Stimulated activated CD4-positive, alpha-beta T cell treated with anti-CD3 and anti-CD28 coated beads, Interleukin-4, amount 100 ng/mL, for 24 hours (primary cell): ENCODE measurements around the gene XPNPEP3.
"Not testable (repeated sequence)": the region's sequence is repeated elsewhere in the genome, so short reads cannot be mapped to it uniquely, and the experiment has no call there.

Source experiments
- DNase-seq: peaks from one replicate; pipeline ENCODE4 v3.0.0-alpha.2; 2020

The XPNPEP3 gene

GRCh38 chr22:40856513-40857308 lies at the start of gene XPNPEP3, which contains the start of gene ST13:
TSS of gene XPNPEP3 (plus strand) at chr22:40857148. CDS start at chr22:40857182, 34 bp downstream.
TSS of gene ST13 (minus strand) at chr22:40856639. CDS start at chr22:40856540, 99 bp downstream.
- peak; percentile 98 for DNase-seq

- no peak for DNase-seq
Observed at GRCh38 chr22:40808018-40808841, 48.7 kb upstream of the XPNPEP3 start.

DNA sequence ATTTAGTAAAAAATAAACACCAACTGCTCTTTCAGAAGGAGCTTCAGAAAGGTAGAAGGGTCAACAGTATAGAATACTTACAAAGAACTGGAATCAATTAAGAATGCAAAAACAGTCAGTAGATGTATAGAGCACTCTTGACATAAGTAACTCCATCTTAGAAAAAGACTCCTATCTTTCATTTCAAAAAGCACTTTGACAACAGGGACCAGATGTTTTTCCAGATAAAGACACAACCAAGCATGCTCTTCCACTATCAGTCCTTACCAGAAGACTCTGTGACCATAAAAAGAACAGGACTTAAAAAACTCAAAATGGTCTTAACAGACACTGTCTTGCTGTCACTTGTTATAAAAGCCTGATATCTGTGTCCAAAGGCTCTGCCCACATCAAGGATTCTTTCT lies 43.0 kb upstream of the XPNPEP3 start:
- DNase-seq = no peak

DNA sequence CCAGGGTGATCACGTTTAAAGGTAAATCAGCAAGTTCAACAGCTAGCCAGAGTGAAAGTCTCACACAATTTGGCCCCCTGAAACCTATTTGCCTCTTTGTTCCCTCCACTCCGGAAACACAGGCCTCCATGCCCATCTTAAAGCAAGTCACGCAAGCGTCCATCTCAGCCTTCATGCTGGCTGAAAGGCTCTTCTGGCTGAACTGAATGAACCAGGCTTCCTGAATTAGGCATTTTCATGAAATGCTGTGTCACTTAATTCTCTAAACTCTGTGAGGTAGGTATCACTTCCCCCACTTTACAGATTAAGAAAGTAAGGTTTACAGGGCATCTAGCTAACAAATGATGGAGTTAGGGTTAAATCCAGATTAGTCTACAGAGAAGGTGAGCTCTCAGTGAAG lies 39.2 kb upstream of the XPNPEP3 start:
- DNase-seq = no peak

- no peak for DNase-seq
Observed at GRCh38 chr22:40818192-40818746, 38.7 kb upstream of the XPNPEP3 start.

DNA sequence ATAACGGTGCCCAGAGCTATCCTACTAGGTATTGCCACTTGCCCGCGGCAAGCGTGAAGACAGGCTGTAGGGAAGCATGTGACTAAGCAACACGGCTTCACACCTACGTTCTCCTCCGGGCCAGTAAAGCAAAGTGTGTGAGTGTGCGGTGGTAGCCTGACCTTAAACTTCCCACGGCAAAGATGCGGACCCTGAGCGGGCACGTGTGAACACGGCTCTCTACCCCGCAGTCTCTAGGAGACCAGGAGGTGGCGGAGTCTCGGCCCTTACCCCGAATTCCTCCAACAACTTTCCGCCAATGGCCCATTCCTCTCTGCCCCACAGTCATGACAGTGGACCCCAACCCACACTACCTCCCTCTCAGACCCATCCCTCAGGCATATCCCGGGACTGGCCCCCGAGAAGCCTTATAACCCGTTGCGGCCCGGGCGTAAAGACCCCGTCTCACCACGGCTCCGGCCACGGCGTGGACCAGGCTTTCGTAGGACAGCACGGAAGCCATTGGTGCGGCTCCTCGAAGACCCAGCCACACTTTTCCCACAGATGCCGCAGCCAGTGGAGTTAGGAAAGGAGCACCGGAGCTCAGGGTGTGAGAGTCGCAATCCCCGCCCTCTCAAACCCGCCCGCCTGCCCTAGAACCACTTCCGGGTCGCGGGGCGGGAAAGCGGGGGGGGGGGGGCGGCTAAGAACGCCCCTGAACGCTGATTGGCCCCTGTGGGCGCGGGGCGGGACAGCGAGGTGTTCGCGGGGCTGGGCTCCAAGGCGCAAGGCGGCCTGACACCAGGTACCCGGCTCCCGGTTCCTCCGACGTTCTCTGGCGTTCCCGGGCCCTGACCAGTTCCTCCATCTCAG lies 38.0 kb upstream of the XPNPEP3 start, which contains the start of gene SLC25A17:
SLC25A17 (minus strand) TSS at position 600 of the 852 bp plus-strand sequence; CDS start at position 502, 98 bp downstream.
- DNase-seq = peak; percentile 89

- DNase-seq = peak; percentile 6
Observed at GRCh38 chr22:40819599-40820140, 37.3 kb upstream of the XPNPEP3 start.

- DNase-seq = no peak
Observed at GRCh38 chr22:40823426-40823825, 33.5 kb upstream of the XPNPEP3 start.

DNA sequence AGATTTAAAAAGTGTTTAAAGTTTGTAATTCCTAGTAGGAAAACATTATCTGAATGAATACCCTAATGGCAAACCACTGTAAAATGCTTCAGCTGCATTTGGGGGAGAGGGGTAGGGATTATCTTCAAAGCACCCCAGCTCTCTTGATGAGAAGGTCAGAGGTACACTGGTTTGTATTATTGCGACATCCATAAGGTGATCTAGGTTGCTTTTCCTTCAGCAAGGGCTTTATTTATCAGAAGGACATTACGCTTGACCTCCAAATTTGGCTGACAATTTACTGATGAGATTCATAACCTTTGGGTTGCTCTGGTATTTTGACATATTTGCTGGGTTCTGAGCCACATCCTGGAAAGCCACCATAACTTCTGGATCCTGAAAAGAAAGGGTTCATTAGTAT lies 30.7 kb upstream of the XPNPEP3 start:
- DNase-seq = not testable (repeated sequence)

- no peak for DNase-seq
Observed at GRCh38 chr22:40826984-40827741, 29.8 kb upstream of the XPNPEP3 start.

- no peak for DNase-seq
Observed at GRCh38 chr22:40829131-40829530, 27.8 kb upstream of the XPNPEP3 start.

DNA sequence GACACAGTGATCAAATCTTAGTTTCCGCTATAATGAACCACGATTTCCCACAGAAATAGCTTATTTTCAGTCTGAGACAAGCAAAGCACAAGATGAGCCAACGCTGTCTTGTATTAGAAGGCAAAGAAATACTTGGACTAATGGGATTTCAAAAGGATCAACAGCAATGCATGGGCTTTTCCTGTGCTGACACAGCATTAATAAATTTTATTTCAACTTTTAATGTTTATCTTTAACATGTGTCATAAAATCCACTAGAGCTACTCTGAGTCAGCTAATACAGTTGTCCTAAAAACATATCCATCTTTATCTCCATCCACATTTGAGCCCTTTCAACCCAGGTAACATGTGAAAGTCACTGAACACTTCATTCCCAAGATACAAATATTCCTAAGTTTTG lies 22.3 kb upstream of the XPNPEP3 start:
- DNase-seq = no peak

DNA sequence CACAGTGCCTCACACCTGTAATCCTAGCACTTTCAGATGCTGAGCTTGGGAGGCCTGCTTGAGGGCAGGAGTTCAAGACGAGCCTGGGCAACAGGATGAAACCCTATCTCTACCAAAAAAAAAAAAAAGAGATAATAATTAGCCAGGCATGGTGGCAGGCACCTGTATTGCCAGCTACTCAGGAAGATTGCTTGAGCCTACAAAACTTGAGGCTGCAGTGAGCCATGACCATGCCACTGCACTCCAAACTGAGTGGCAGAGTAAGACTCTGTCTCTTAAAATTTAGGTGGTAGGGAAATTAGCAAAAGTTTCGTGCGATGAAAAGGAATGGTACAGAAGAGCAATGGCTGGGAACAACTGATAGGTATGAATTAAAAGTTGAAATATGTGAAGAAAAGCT lies 18.5 kb upstream of the XPNPEP3 start:
- DNase-seq = no peak

GRCh38 chr22:40844951-40845350 lies 12.0 kb upstream of the XPNPEP3 start:
- no peak for DNase-seq

GRCh38 chr22:40845816-40846215 lies 11.1 kb upstream of the XPNPEP3 start:
- not testable (repeated sequence) for DNase-seq

DNA sequence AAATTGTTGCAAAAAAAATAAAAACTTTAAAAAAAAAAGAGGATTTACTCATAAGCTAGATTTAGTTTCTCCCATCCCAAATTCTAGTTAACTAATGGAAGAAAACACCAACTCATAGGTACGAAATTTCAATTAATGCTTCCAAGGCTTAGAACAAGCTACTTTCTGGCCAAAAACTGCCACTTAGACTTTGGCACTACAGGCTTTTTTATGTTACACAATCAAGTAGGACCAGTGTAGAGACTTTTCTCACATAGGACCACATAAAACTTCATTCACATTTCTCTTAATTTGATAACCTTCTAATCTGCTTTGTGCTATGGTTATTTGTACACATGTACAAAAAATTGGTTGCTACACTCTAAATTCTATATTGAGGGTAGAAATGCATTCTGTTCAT lies 3.6 kb upstream of the XPNPEP3 start:
- DNase-seq = no peak

GRCh38 chr22:40853961-40854360 lies 3.0 kb upstream of the XPNPEP3 start:
- no peak for DNase-seq

DNA sequence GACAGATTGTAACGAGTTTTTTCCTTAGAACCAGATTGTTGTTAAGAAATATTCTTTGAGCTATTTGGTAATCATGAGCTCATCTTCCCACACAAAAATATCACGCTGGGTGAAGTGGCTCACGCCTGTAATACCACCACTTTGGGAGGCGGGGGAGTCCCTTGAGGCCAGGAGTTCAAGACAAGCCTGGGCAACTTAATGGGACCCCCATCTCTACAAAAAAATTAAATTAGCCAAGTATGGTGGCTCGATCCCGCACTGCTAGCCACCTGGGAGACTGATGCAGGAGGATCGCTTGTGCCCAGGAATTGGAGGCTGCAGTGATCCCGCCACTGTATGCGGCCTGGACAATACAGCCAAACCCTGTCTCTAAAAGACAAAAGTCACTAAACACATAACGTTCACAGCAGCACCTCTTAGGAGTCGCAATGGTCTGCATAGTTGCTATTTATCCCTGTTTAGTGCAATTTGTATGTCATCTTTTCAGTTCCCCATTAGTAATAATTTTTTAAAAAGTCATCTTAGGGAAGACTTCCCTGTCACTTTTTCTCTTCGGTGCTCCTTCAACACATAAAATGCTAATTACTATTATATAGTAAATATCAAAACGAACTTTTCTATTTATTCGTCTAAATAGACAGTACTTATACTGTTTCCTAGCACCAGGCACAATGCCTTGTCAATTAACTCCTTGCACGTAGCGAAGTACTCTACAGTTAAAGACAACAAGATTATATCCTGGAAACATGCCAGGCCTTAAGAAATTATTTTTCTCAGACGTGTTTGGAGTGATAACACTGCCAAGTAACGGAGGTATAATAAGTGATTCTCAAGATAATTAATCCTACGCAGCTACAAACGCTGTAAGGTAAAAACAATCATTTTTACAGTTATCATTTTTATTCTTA lies 1.6 kb upstream of the XPNPEP3 start:
- DNase-seq = peak; percentile 23

GRCh38 chr22:40855979-40856512 lies 902 bp upstream of the XPNPEP3 start:
- no peak for DNase-seq

GRCh38 chr22:40857309-40857855 lies 434 bp downstream of the XPNPEP3 start:
- DNase-seq = no peak
